Measurements from ENCODE around the gene GPRC6A. TPM values are rescaled to one million over a fixed set of nuclear protein-coding genes. Genes with fewer than 3 reads are reported as not detected.
"Not testable (repeated sequence)": the region's sequence is repeated elsewhere in the genome, so short reads cannot be mapped to it uniquely, and the experiment has no call there.

The GPRC6A gene
- total RNA-seq, 1 donor from 2014 or later, result not detected

GRCh38 chr6:116827561-116828240 is 1.2 kb downstream of the GPRC6A start:
- no peak overlapping the region for H3K4me3 ChIP-seq (ENCODE audit: low read depth, low read length)
- no peak for TF ChIP-seq CTCF (conservative IDR thresholded peaks at IDR 0.05; ENCODE audit: low read depth, low read length)

GRCh38 chr6:116816336-116816735 is 12.5 kb downstream of the GPRC6A start:
- H3K4me3 ChIP-seq (ENCODE audit: low read depth, low read length); DNase-seq (ENCODE audit: low read depth): not testable (repeated sequence)

More at GRCh38 chr6:116827561-116828240, 1.2 kb downstream of the GPRC6A start:
- no peak for DNase-seq (ENCODE audit: low read depth)

- DNase-seq (ENCODE audit: low read depth), result no peak
- TF ChIP-seq CTCF (conservative IDR thresholded peaks at IDR 0.05; ENCODE audit: low read depth, low read length), result no peak
- H3K4me3 ChIP-seq (ENCODE audit: low read depth, low read length), result no peak overlapping the region
Measured at GRCh38 chr6:116812051-116812650, 16.7 kb downstream of the GPRC6A start.

GRCh38 chr6:116801971-116802370 is 26.9 kb downstream of the GPRC6A start:
- no peak for TF ChIP-seq CTCF (conservative IDR thresholded peaks at IDR 0.05; ENCODE audit: low read depth, low read length)
- DNase-seq (ENCODE audit: low read depth), result no peak
- no peak overlapping the region for H3K4me3 ChIP-seq (ENCODE audit: low read depth, low read length)

GRCh38 chr6:116799945-116800344 is 28.9 kb downstream of the GPRC6A start:
- H3K4me3 ChIP-seq (ENCODE audit: low read depth, low read length), result no peak overlapping the region
- TF ChIP-seq CTCF (conservative IDR thresholded peaks at IDR 0.05; ENCODE audit: low read depth, low read length), result no peak
- no peak for DNase-seq (ENCODE audit: low read depth)

GRCh38 chr6:116797585-116797984 is 31.3 kb downstream of the GPRC6A start:
- no peak for TF ChIP-seq CTCF (conservative IDR thresholded peaks at IDR 0.05; ENCODE audit: low read depth, low read length)
- DNase-seq (ENCODE audit: low read depth), result no peak
- H3K4me3 ChIP-seq (ENCODE audit: low read depth, low read length), result no peak overlapping the region

- no peak overlapping the region for H3K4me3 ChIP-seq (ENCODE audit: low read depth, low read length)
- no peak for TF ChIP-seq CTCF (conservative IDR thresholded peaks at IDR 0.05; ENCODE audit: low read depth, low read length)
- no peak for DNase-seq (ENCODE audit: low read depth)
Measured at GRCh38 chr6:116793224-116793623, 35.7 kb downstream of the GPRC6A start.
